GM23338 (cell line): ENCODE data around the gene FCN2. TPM values are rescaled to one million over a fixed set of nuclear protein-coding genes. Genes with fewer than 3 reads are reported as not detected.

Experiments used
- ATAC-seq: fragments of 200-7000 bp; cut with Tn5 transposase; 3 replicates; pipeline ENCODE4 v1.9.1; 2020
- DNase-seq: peaks from one replicate; pipeline ENCODE4 v3.0.0-alpha.2; 2015; ENCODE audit warnings: low spot score
- H2AFZ ChIP-seq: fragments of 200-600 bp; sonication (generic); 2 replicates; pipeline ENCODE4 v1.8.0; 2016; ENCODE audit warnings: antibody characterized with exemption, mild to moderate bottlenecking, moderate library complexity
- H3F3A ChIP-seq: fragments of 200-600 bp; sonication (generic); replicated peaks from 2 replicates; pipeline ENCODE4 v1.8.0; 2017; ENCODE audit warnings: antibody characterized with exemption, mixed run types, low read depth
- H3K27ac ChIP-seq: fragments of 200-600 bp; sonication (generic); 2 replicates; pipeline ENCODE4 v1.6.1; 2016; ENCODE audit warnings: low read depth
- H3K27me3 ChIP-seq: fragments of 200-600 bp; sonication (generic); 2 replicates; pipeline ENCODE4 v1.8.0; 2016; ENCODE audit warnings: mild to moderate bottlenecking, mixed run types, moderate library complexity; ENCODE audit not compliant: insufficient read depth
- H3K36me3 ChIP-seq: fragments of 200-600 bp; sonication (generic); 2 replicates; pipeline ENCODE4 v1.8.0; 2016; ENCODE audit warnings: mild to moderate bottlenecking; ENCODE audit not compliant: insufficient read depth
- H3K4me1 ChIP-seq: fragments of 200-600 bp; sonication (generic); 2 replicates; pipeline ENCODE4 v1.8.0; 2016; ENCODE audit warnings: mild to moderate bottlenecking, moderate library complexity; ENCODE audit not compliant: insufficient read depth
- H3K4me2 ChIP-seq: fragments of 200-600 bp; sonication (generic); 2 replicates; pipeline ENCODE4 v1.7.1; 2017; ENCODE audit warnings: mixed run types
- H3K4me3 ChIP-seq: fragments of 200-600 bp; sonication (generic); 2 replicates; pipeline ENCODE4 v1.6.1; 2016; ENCODE audit warnings: mixed run types
- H3K79me2 ChIP-seq: fragments of 200-600 bp; sonication (generic); replicated peaks from 2 replicates; pipeline ENCODE4 v1.8.0; 2017; ENCODE audit warnings: mild to moderate bottlenecking; ENCODE audit not compliant: insufficient read depth
- H3K9me2 ChIP-seq: fragments of 200-600 bp; sonication (generic); 2 replicates; pipeline ENCODE4 v1.8.0; 2017; ENCODE audit not compliant: insufficient read depth
- H4K20me1 ChIP-seq: fragments of 200-600 bp; sonication (generic); replicated peaks from 2 replicates; pipeline ENCODE4 v1.8.0; 2017; ENCODE audit warnings: mild to moderate bottlenecking; ENCODE audit not compliant: insufficient read depth
- H3K27ac Mint-ChIP-seq: 2 replicates; pipeline ENCODE4 v1.8.0; 2020; ENCODE audit warnings: inconsistent platforms, mild to moderate bottlenecking, moderate library complexity, mixed read lengths
- H3K27me3 Mint-ChIP-seq: 3 replicates; pipeline ENCODE4 v1.8.0; 2022; ENCODE audit warnings: low read depth, mild to moderate bottlenecking, moderate library complexity, mixed read lengths, inconsistent platforms; ENCODE audit not compliant: insufficient read depth, poor library complexity
- H3K36me3 Mint-ChIP-seq: 3 replicates; pipeline ENCODE4 v1.8.0; 2021; ENCODE audit warnings: low read depth, mild to moderate bottlenecking, inconsistent platforms, moderate library complexity, mixed read lengths
- H3K4me1 Mint-ChIP-seq: 3 replicates; pipeline ENCODE4 v1.8.0; 2020; ENCODE audit warnings: mild to moderate bottlenecking, inconsistent platforms, mixed read lengths
- H3K4me3 Mint-ChIP-seq: 3 replicates; pipeline ENCODE4 v1.8.0; 2021; ENCODE audit warnings: moderate library complexity, mild to moderate bottlenecking, inconsistent platforms, mixed read lengths
- H3K9me3 Mint-ChIP-seq: 3 replicates; pipeline ENCODE4 v1.8.0; 2020; ENCODE audit warnings: moderate library complexity, mild to moderate bottlenecking, inconsistent platforms, mixed read lengths
- CREB1 ChIP-seq: fragments of 250-450 bp; sonication (Bioruptor Pico); IDR thresholded peaks from 2 replicates; pipeline ENCODE4 v1.5.0; 2020; ENCODE audit warnings: low read depth, mild to moderate bottlenecking, moderate library complexity
- EZH2 ChIP-seq: fragments of 200-600 bp; sonication (generic); IDR thresholded peaks from one replicate; pipeline ENCODE4 v1.8.0; 2017; ENCODE audit warnings: antibody characterized with exemption, mild to moderate bottlenecking, low read depth; ENCODE audit not compliant: unreplicated experiment
- EZH2phosphoT487 ChIP-seq: fragments of 200-600 bp; sonication (generic); IDR thresholded peaks from one replicate; pipeline ENCODE4 v1.8.1; 2018; ENCODE audit warnings: antibody characterized with exemption; ENCODE audit not compliant: unreplicated experiment
- JUNB ChIP-seq: IDR thresholded peaks from one replicate; pipeline ENCODE4 v1.6.1; 2016; ENCODE audit warnings: antibody characterized with exemption; ENCODE audit not compliant: unreplicated experiment
- NANOG ChIP-seq: IDR thresholded peaks from 2 replicates; pipeline ENCODE4 v1.6.1; 2016; ENCODE audit warnings: antibody characterized with exemption, borderline replicate concordance
- POLR2AphosphoS5 ChIP-seq: IDR thresholded peaks from 2 replicates; pipeline ENCODE4 v1.6.1; 2016; ENCODE audit warnings: antibody characterized with exemption, low read depth
- STAT1 ChIP-seq: IDR thresholded peaks from one replicate; pipeline ENCODE4 v1.6.1; 2016; ENCODE audit warnings: antibody characterized with exemption; ENCODE audit not compliant: unreplicated experiment
- ZNF114 ChIP-seq: fragments of 250-450 bp; sonication (Bioruptor Pico); IDR thresholded peaks from 2 replicates; pipeline ENCODE4 v1.5.0; 2020; ENCODE audit warnings: mild to moderate bottlenecking, moderate library complexity
- ZNF331 ChIP-seq: fragments of 250-450 bp; sonication (Bioruptor Pico); IDR thresholded peaks from 2 replicates; pipeline ENCODE4 v1.5.0; 2020; ENCODE audit warnings: low read depth, mild to moderate bottlenecking, moderate library complexity
- polyA plus RNA-seq: library from polyadenylated mRNA; unstranded; fragments of >200 nt; fragmentation: Nextera tagmentation; extraction: Ambion mirVana; gene quantifications from 2 replicates; pipeline ENCODE4 v1.2.1, GENCODE V29; 2016
- total RNA-seq: library from RNA; depleted of rRNA; stranded (reverse); fragments of >200 nt; shearing (Covaris generic); gene quantifications from 2 replicates; pipeline ENCODE4 v1.2.3, GENCODE V29; 2014
- TF ChIP-seq, protein P1 (sequence below): IDR thresholded peaks from one replicate; pipeline ENCODE4 v1.6.1; 2018; ENCODE audit warnings: antibody characterized with exemption; ENCODE audit not compliant: unreplicated experiment
- TF ChIP-seq, protein P2 (sequence below), 2 experiments: fragments of 200-600 bp in 1 of 2; sonication (generic) in 1 of 2; conservative IDR thresholded peaks; 2 replicates each; pipeline versions ENCODE4 v1.5.1 to v1.6.1; 2016 to 2017; ENCODE audit warnings: antibody characterized with exemption in 2 of 2, low read depth in 2 of 2, mild to moderate bottlenecking in 2 of 2, moderate library complexity in 1 of 2
- TF ChIP-seq, protein P3 (sequence below): fragments of 250-450 bp; sonication (Bioruptor Pico); IDR thresholded peaks from 2 replicates; pipeline ENCODE4 v1.5.0; 2020; ENCODE audit warnings: mild to moderate bottlenecking, moderate library complexity
- TF ChIP-seq, protein P4 (sequence below): IDR thresholded peaks from 2 replicates; pipeline ENCODE4 v1.6.1; 2016; ENCODE audit warnings: antibody characterized with exemption

The FCN2 gene
- total and polyA plus RNA-seq, 2 experiments from 2014 or later: not detected

DNA sequence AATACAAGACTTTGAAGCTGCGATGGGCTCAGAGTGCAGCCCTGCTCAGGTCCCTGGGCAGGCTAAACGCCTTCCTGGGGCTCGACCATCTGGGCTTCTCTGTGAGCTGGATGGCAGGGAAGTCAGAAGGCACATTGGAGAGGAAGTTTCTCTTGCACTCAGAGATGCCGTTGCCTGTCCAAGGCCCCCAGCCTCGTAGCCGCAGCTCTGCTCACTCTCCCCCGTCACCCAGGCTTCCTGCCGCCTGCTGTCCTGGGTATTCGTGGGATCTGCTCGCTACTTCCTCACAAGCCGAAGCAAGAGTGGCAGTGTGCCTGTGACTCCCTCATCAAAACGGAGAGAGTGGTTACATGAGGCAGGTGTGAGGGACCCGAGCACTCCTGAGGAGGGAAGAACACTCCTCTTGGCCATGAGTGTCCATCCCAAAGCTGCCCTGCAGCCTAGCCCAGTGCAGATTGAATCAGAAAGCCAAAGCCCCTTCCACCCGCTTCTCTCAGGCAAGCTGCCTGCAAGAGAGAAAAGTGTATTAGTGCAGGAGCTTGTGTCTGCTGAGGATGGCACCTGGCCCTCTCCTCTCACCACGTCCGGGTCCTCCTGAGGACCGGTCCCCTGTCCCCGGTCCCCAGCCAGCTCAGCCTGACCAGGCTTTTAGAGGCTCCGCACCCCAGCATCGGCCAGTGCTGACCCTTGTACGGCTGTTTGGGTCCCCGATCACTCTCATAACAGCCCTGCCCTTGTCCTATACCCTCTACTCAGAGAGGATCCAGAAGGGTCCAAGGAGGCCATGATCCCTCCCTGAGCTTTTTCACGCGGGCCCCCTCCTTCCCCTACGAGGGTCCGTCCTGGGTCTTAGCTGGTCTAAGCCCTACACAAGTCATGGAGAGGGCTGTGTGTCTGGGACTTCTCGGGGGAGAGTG is 7.3 kb downstream of the FCN2 start:
- Histone ChIP-seq H4K20me1 (no peaks in the 10 kb centered on the region), H3K4me2 (no peak overlapping the region), H3K79me2 (no peaks in the 10 kb centered on the region)

More for the DNA sequence above, 7.3 kb downstream of the FCN2 start:
- Mint-ChIP-seq H3K27ac (no peak overlapping the region), H3K4me3 (no peak overlapping the region), H3K9me3 (peaks cover 2% of the 10 kb centered on the region; the same call in 1 of the 3 replicates), H3K36me3 (peaks cover 2% of the 10 kb centered on the region; the same call in 1 of the 3 replicates), H3K27me3 (no peaks in the 10 kb centered on the region), H3K4me1 (no peaks in the 10 kb centered on the region)
- ATAC-seq (no peak), DNase-seq (no peak)
- TF ChIP-seq STAT1: no peak
- TF ChIP-seq JUNB: no peak
- TF ChIP-seq EZH2phosphoT487: no peak
- TF ChIP-seq, protein P1, sequence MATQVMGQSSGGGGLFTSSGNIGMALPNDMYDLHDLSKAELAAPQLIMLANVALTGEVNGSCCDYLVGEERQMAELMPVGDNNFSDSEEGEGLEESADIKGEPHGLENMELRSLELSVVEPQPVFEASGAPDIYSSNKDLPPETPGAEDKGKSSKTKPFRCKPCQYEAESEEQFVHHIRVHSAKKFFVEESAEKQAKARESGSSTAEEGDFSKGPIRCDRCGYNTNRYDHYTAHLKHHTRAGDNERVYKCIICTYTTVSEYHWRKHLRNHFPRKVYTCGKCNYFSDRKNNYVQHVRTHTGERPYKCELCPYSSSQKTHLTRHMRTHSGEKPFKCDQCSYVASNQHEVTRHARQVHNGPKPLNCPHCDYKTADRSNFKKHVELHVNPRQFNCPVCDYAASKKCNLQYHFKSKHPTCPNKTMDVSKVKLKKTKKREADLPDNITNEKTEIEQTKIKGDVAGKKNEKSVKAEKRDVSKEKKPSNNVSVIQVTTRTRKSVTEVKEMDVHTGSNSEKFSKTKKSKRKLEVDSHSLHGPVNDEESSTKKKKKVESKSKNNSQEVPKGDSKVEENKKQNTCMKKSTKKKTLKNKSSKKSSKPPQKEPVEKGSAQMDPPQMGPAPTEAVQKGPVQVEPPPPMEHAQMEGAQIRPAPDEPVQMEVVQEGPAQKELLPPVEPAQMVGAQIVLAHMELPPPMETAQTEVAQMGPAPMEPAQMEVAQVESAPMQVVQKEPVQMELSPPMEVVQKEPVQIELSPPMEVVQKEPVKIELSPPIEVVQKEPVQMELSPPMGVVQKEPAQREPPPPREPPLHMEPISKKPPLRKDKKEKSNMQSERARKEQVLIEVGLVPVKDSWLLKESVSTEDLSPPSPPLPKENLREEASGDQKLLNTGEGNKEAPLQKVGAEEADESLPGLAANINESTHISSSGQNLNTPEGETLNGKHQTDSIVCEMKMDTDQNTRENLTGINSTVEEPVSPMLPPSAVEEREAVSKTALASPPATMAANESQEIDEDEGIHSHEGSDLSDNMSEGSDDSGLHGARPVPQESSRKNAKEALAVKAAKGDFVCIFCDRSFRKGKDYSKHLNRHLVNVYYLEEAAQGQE: no peak
- TF ChIP-seq NANOG: no peak
- TF ChIP-seq EZH2: no peak
- TF ChIP-seq ZNF114: no peak
- TF ChIP-seq ZNF331 (CRISPR knock-in tag): no peak
- no peak for TF ChIP-seq POLR2AphosphoS5
- TF ChIP-seq, protein P2, sequence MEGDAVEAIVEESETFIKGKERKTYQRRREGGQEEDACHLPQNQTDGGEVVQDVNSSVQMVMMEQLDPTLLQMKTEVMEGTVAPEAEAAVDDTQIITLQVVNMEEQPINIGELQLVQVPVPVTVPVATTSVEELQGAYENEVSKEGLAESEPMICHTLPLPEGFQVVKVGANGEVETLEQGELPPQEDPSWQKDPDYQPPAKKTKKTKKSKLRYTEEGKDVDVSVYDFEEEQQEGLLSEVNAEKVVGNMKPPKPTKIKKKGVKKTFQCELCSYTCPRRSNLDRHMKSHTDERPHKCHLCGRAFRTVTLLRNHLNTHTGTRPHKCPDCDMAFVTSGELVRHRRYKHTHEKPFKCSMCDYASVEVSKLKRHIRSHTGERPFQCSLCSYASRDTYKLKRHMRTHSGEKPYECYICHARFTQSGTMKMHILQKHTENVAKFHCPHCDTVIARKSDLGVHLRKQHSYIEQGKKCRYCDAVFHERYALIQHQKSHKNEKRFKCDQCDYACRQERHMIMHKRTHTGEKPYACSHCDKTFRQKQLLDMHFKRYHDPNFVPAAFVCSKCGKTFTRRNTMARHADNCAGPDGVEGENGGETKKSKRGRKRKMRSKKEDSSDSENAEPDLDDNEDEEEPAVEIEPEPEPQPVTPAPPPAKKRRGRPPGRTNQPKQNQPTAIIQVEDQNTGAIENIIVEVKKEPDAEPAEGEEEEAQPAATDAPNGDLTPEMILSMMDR (conservative IDR thresholded peaks at IDR 0.05; ENCODE audit: low read depth in 2 of 2): no peak
- TF ChIP-seq, protein P3, sequence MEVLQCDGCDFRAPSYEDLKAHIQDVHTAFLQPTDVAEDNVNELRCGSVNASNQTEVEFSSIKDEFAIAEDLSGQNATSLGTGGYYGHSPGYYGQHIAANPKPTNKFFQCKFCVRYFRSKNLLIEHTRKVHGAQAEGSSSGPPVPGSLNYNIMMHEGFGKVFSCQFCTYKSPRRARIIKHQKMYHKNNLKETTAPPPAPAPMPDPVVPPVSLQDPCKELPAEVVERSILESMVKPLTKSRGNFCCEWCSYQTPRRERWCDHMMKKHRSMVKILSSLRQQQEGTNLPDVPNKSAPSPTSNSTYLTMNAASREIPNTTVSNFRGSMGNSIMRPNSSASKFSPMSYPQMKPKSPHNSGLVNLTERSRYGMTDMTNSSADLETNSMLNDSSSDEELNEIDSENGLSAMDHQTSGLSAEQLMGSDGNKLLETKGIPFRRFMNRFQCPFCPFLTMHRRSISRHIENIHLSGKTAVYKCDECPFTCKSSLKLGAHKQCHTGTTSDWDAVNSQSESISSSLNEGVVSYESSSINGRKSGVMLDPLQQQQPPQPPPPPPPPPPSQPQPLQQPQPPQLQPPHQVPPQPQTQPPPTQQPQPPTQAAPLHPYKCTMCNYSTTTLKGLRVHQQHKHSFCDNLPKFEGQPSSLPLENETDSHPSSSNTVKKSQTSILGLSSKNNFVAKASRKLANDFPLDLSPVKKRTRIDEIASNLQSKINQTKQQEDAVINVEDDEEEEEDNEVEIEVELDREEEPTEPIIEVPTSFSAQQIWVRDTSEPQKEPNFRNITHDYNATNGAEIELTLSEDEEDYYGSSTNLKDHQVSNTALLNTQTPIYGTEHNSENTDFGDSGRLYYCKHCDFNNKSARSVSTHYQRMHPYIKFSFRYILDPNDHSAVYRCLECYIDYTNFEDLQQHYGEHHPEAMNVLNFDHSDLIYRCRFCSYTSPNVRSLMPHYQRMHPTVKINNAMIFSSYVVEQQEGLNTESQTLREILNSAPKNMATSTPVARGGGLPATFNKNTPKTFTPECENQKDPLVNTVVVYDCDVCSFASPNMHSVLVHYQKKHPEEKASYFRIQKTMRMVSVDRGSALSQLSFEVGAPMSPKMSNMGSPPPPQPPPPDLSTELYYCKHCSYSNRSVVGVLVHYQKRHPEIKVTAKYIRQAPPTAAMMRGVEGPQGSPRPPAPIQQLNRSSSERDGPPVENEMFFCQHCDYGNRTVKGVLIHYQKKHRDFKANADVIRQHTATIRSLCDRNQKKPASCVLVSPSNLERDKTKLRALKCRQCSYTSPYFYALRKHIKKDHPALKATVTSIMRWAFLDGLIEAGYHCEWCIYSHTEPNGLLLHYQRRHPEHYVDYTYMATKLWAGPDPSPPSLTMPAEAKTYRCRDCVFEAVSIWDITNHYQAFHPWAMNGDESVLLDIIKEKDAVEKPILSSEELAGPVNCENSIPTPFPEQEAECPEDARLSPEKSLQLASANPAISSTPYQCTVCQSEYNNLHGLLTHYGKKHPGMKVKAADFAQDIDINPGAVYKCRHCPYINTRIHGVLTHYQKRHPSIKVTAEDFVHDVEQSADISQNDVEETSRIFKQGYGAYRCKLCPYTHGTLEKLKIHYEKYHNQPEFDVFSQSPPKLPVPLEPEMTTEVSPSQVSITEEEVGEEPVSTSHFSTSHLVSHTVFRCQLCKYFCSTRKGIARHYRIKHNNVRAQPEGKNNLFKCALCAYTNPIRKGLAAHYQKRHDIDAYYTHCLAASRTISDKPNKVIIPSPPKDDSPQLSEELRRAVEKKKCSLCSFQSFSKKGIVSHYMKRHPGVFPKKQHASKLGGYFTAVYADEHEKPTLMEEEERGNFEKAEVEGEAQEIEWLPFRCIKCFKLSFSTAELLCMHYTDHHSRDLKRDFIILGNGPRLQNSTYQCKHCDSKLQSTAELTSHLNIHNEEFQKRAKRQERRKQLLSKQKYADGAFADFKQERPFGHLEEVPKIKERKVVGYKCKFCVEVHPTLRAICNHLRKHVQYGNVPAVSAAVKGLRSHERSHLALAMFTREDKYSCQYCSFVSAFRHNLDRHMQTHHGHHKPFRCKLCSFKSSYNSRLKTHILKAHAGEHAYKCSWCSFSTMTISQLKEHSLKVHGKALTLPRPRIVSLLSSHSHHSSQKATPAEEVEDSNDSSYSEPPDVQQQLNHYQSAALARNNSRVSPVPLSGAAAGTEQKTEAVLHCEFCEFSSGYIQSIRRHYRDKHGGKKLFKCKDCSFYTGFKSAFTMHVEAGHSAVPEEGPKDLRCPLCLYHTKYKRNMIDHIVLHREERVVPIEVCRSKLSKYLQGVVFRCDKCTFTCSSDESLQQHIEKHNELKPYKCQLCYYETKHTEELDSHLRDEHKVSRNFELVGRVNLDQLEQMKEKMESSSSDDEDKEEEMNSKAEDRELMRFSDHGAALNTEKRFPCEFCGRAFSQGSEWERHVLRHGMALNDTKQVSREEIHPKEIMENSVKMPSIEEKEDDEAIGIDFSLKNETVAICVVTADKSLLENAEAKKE (CRISPR knock-in tag): no peak
- TF ChIP-seq, protein P4, sequence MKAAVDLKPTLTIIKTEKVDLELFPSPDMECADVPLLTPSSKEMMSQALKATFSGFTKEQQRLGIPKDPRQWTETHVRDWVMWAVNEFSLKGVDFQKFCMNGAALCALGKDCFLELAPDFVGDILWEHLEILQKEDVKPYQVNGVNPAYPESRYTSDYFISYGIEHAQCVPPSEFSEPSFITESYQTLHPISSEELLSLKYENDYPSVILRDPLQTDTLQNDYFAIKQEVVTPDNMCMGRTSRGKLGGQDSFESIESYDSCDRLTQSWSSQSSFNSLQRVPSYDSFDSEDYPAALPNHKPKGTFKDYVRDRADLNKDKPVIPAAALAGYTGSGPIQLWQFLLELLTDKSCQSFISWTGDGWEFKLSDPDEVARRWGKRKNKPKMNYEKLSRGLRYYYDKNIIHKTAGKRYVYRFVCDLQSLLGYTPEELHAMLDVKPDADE: no peak
- no peak for TF ChIP-seq CREB1
- no peaks in the 10 kb centered on the region for H3K27me3 ChIP-seq
- H3K4me3 ChIP-seq: no peak overlapping the region
- H2AFZ ChIP-seq: no peak overlapping the region
- H3K36me3 ChIP-seq: no peaks in the 10 kb centered on the region
- H3K27ac ChIP-seq: no peak overlapping the region
- no peaks in the 10 kb centered on the region for H3K4me1 ChIP-seq
- H3F3A ChIP-seq: no peaks in the 10 kb centered on the region
- no peaks in the 10 kb centered on the region for H3K9me2 ChIP-seq
